Vagina (tissue), 2 donors: Measurements from ENCODE around the gene CD300A.

Source experiments
- POLR2A ChIP-seq, 2 donors: fragments of 450-650 bp; IDR thresholded peaks; one replicate each; pipeline ENCODE4 v1.6.1; 2017; ENCODE audit warnings: antibody characterized with exemption in 2 of 2, mild to moderate bottlenecking in 2 of 2, moderate library complexity in 2 of 2
- POLR2AphosphoS5 ChIP-seq, 2 donors: sonication (generic); formaldehyde crosslinking; IDR thresholded peaks; one replicate each; pipeline ENCODE4 v1.9.0; 2017; ENCODE audit warnings: antibody characterized with exemption in 2 of 2, mild to moderate bottlenecking in 2 of 2, low read depth in 1 of 2; ENCODE audit not compliant: insufficient read depth in 1 of 2
- TF ChIP-seq, protein P1 (sequence below), 3 experiments: fragments of 450-650 bp in 2 of 3; fragments of 200-600 bp in 1 of 3; sonication (generic) in 1 of 3; IDR thresholded peaks; one replicate each; pipeline ENCODE4 v1.5.1; 2017 to 2019; ENCODE audit warnings: antibody characterized with exemption in 3 of 3, mild to moderate bottlenecking in 2 of 3, moderate library complexity in 2 of 3

DNA sequence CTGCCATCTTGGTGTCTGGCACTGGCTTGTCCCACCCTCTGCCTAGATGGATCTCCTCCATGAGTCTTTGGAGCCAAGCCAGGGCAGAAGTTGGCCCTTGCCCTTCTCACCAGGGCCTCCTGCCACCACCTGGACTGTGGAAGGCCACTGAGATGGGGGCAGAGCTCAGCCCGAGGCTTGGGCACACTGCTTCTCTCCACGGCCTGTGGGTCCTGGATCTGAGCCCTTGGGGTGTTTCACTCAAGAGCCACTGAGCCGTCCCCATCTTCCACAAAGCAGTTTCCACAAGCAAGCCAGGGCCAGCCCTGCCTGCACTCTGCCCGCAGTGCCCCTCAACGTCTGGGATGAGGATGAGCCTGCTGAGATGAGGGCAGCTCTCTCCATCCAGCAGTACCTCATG lies 16.7 kb upstream of the CD300A start:
- TF ChIP-seq, protein P1, sequence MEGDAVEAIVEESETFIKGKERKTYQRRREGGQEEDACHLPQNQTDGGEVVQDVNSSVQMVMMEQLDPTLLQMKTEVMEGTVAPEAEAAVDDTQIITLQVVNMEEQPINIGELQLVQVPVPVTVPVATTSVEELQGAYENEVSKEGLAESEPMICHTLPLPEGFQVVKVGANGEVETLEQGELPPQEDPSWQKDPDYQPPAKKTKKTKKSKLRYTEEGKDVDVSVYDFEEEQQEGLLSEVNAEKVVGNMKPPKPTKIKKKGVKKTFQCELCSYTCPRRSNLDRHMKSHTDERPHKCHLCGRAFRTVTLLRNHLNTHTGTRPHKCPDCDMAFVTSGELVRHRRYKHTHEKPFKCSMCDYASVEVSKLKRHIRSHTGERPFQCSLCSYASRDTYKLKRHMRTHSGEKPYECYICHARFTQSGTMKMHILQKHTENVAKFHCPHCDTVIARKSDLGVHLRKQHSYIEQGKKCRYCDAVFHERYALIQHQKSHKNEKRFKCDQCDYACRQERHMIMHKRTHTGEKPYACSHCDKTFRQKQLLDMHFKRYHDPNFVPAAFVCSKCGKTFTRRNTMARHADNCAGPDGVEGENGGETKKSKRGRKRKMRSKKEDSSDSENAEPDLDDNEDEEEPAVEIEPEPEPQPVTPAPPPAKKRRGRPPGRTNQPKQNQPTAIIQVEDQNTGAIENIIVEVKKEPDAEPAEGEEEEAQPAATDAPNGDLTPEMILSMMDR (IDR thresholded peaks at IDR 0.05): no peak
- TF ChIP-seq POLR2A (IDR thresholded peaks at IDR 0.05): no peak
- no peak for TF ChIP-seq POLR2AphosphoS5 (IDR thresholded peaks at IDR 0.05; ENCODE audit: insufficient read depth in 1 of 2, low read depth in 1 of 2)
